Small intestine (tissue), 7 donors: Measurements from ENCODE around the gene SDK2. TPM values are rescaled to one million over a fixed set of nuclear protein-coding genes. Genes with fewer than 3 reads are reported as not detected.

Experiments used
- DNase-seq, 2 donors: peaks; one replicate each; pipeline versions ENCODE4 v3.0.0 to v3.0.0-alpha.2; 2013
- FAIRE-seq: peaks from 2 replicates; lab custom pipeline; 2012; peaks lifted over from hg19 to GRCh38; lab: Jason Lieb, UNC
- H3K27ac ChIP-seq, 3 donors: one replicate each; pipeline ENCODE4 v1.5.1; 2013; ENCODE audit warnings: low read length in 2 of 3, mild to moderate bottlenecking in 2 of 3, control low read depth in 1 of 3, inconsistent platforms in 1 of 3, low read depth in 1 of 3, moderate library complexity in 1 of 3
- H3K27me3 ChIP-seq, 3 donors: one replicate each; pipeline ENCODE4 v1.6.1; 2013; ENCODE audit warnings: low read length in 3 of 3, inconsistent platforms in 1 of 3; ENCODE audit not compliant: control insufficient read depth in 3 of 3, insufficient read depth in 3 of 3
- H3K36me3 ChIP-seq, 3 donors: one replicate each; pipeline ENCODE4 v1.6.1; 2013; ENCODE audit warnings: low read length in 3 of 3, inconsistent platforms in 1 of 3, low read depth in 1 of 3, mild to moderate bottlenecking in 1 of 3, moderate library complexity in 1 of 3; ENCODE audit not compliant: control insufficient read depth in 3 of 3, insufficient read depth in 2 of 3
- H3K4me1 ChIP-seq, 3 donors: one replicate each; pipeline ENCODE4 v1.6.1; 2013; ENCODE audit warnings: low read length in 2 of 3, inconsistent platforms in 1 of 3, low read depth in 1 of 3, mild to moderate bottlenecking in 1 of 3, moderate library complexity in 1 of 3; ENCODE audit not compliant: control insufficient read depth in 3 of 3, insufficient read depth in 2 of 3
- H3K4me3 ChIP-seq, 3 donors: one replicate each; pipeline ENCODE4 v1.5.1; 2013; ENCODE audit warnings: low read length in 3 of 3, control low read depth in 1 of 3, inconsistent platforms in 1 of 3, low read depth in 1 of 3, mild to moderate bottlenecking in 1 of 3, moderate library complexity in 1 of 3
- H3K9me3 ChIP-seq, 2 donors: one replicate each; pipeline ENCODE4 v1.6.1; 2013; ENCODE audit warnings: low read depth in 1 of 2, low read length in 1 of 2; ENCODE audit not compliant: control insufficient read depth in 2 of 2, insufficient read depth in 1 of 2
- WGBS, 3 donors: extraction: QIAGEN DNeasy Blood & Tissue Kit; methylation state at CpG; one replicate each; pipeline ENCODE4 v1.1.7; 2013; 5-methylcytosine and 5-hydroxymethylcytosine counted together
- polyA plus RNA-seq, 4 donors: library from polyadenylated mRNA; stranded (reverse) in 3 of 4; unstranded in 1 of 4; fragments of 200-250 nt in 3 of 4; fragments of 120-200 nt in 1 of 4; gene quantifications; one replicate each; pipeline versions ENCODE4 v1.2.1 to v1.2.3, GENCODE V29; 2013
- donor health status: healthy with polysubstance abuse.
- donor health status: control.
- donor health status: control.
- donor health status: Bipolar disorder and iron deficiency.
- donor health status: healthy.

Gene SDK2
- polyA plus RNA-seq, 4 donors, result under 0.01 to 1.1 (median 0.10) TPM

GRCh38 chr17:73624496-73624988 is 19.7 kb downstream of the SDK2 start:
- Histone ChIP-seq H3K4me1 (no peaks in the 10 kb centered on the region), H3K27ac (no peak overlapping the region), H3K36me3 (no peaks in the 10 kb centered on the region), H3K9me3 (no peaks in the 10 kb centered on the region), H3K27me3 (no peaks in the 10 kb centered on the region), H3K4me3 (no peak overlapping the region)
- 88 to 91% (median 89%) methylated on average over 7 of the region's 7 CpGs for WGBS, 3 donors
- no peak for FAIRE-seq
- DNase-seq, result no peak

GRCh38 chr17:73623818-73624217 is 20.4 kb downstream of the SDK2 start:
- H3K36me3 ChIP-seq, result no peaks in the 10 kb centered on the region
- no peak overlapping the region for H3K4me3 ChIP-seq
- H3K27me3 ChIP-seq, result no peaks in the 10 kb centered on the region
- H3K27ac ChIP-seq, result no peak overlapping the region
- FAIRE-seq, result no peak
- 44 to 60% (median 50%) methylated on average over 3 of the region's 3 CpGs for WGBS, 3 donors
- no peak for DNase-seq
- H3K9me3 ChIP-seq, result no peaks in the 10 kb centered on the region
- H3K4me1 ChIP-seq, result no peaks in the 10 kb centered on the region

GRCh38 chr17:73623247-73623646 is 21.0 kb downstream of the SDK2 start:
- no peaks in the 10 kb centered on the region for H3K36me3 ChIP-seq
- H3K4me3 ChIP-seq, result no peak overlapping the region
- no peaks in the 10 kb centered on the region for H3K9me3 ChIP-seq
- no peak for DNase-seq
- H3K27me3 ChIP-seq, result no peaks in the 10 kb centered on the region
- H3K27ac ChIP-seq, result no peak overlapping the region
- FAIRE-seq, result no peak
- no peaks in the 10 kb centered on the region for H3K4me1 ChIP-seq
- 76 to 89% (median 76%) methylated on average over 1 to 2 of the region's 2 CpGs for WGBS, 3 donors

- H3K36me3 ChIP-seq, result no peaks in the 10 kb centered on the region
- FAIRE-seq (no peak), DNase-seq (no peak)
- no peaks in the 10 kb centered on the region for H3K4me1 ChIP-seq
- H3K4me3 ChIP-seq, result no peak overlapping the region
- no peaks in the 10 kb centered on the region for H3K9me3 ChIP-seq
- H3K27ac ChIP-seq, result no peak overlapping the region
- 88 to 95% (median 91%) methylated on average over 3 of the region's 3 CpGs for WGBS, 3 donors
- no peaks in the 10 kb centered on the region for H3K27me3 ChIP-seq
These were observed 21.9 kb downstream of the SDK2 start for GRCh38 chr17:73622381-73622780.

GRCh38 chr17:73621685-73622084 is 22.6 kb downstream of the SDK2 start:
- no peak for FAIRE-seq
- no peaks in the 10 kb centered on the region for H3K4me1 ChIP-seq
- no peaks in the 10 kb centered on the region for H3K36me3 ChIP-seq
- H3K27me3 ChIP-seq, result no peaks in the 10 kb centered on the region
- no peak overlapping the region for H3K27ac ChIP-seq
- H3K9me3 ChIP-seq, result no peaks in the 10 kb centered on the region
- H3K4me3 ChIP-seq, result no peak overlapping the region
- WGBS, 3 donors, result 68 to 84% (median 82%) methylated on average over 2 of the region's 2 CpGs
- no peak for DNase-seq

- WGBS, 3 donors, result 49 to 72% (median 56%) methylated on average over 3 of the region's 3 CpGs
- H3K9me3 ChIP-seq, result no peaks in the 10 kb centered on the region
- no peaks in the 10 kb centered on the region for H3K4me1 ChIP-seq
- no peaks in the 10 kb centered on the region for H3K36me3 ChIP-seq
- no peak overlapping the region for H3K4me3 ChIP-seq
- FAIRE-seq (no peak), DNase-seq (no peak)
- no peak overlapping the region for H3K27ac ChIP-seq
- no peaks in the 10 kb centered on the region for H3K27me3 ChIP-seq
These were observed 23.8 kb downstream of the SDK2 start for GRCh38 chr17:73620414-73620813.

- DNase-seq, result no peak
- no peak for FAIRE-seq
- H3K27ac ChIP-seq, result no peak overlapping the region
- 78 to 89% (median 84%) methylated on average over 5 of the region's 5 CpGs for WGBS, 3 donors
- no peaks in the 10 kb centered on the region for H3K36me3 ChIP-seq
- no peaks in the 10 kb centered on the region for H3K27me3 ChIP-seq
- H3K4me3 ChIP-seq, result no peak overlapping the region
- no peaks in the 10 kb centered on the region for H3K4me1 ChIP-seq
- no peaks in the 10 kb centered on the region for H3K9me3 ChIP-seq
These were observed 26.7 kb downstream of the SDK2 start for GRCh38 chr17:73617501-73617900.

- FAIRE-seq (no peak), DNase-seq (no peak)
- no peak overlapping the region for H3K27ac ChIP-seq
- peaks cover 0 to 2% (median 0%) of the 10 kb centered on the region in 3 donors for H3K27me3 ChIP-seq
- H3K4me3 ChIP-seq, result no peak overlapping the region
- no peaks in the 10 kb centered on the region for H3K36me3 ChIP-seq
- H3K4me1 ChIP-seq, result no peaks in the 10 kb centered on the region
- H3K9me3 ChIP-seq, result no peaks in the 10 kb centered on the region
- WGBS, 3 donors, result 74 to 80% (median 79%) methylated on average over 7 to 8 of the region's 8 CpGs
These were observed 27.3 kb downstream of the SDK2 start for GRCh38 chr17:73616873-73617404.
